ENCODE measurements around the gene VWA3A. TPM values are rescaled to one million over a fixed set of nuclear protein-coding genes. Genes with fewer than 3 reads are reported as not detected.
"Not testable (repeated sequence)": the region's sequence is repeated elsewhere in the genome, so short reads cannot be mapped to it uniquely, and the experiment has no call there.

Gene VWA3A
- total RNA-seq, 1 donor from 2014 or later = 0.53 TPM

- ATAC-seq (ENCODE audit: low read depth) = no peak
- intact Hi-C loops (cut with micrococcal nuclease) = no loop called here
- Mint-ChIP-seq H3K27ac (no peak overlapping the region), H3K4me3 (no peak overlapping the region), H3K4me1 (peaks cover 10% of the 10 kb centered on the region), H3K27me3 (peaks cover 8% of the 10 kb centered on the region), H3K36me3 (ENCODE audit: low read depth) (no peaks in the 10 kb centered on the region), H3K9me3 (peaks cover 4% of the 10 kb centered on the region)
- ChIA-PET POLR2A (no interaction called here), CTCF (no interaction called here)
- TF ChIP-seq CTCF (IDR thresholded peaks at IDR 0.05) = no peak
- DNase-seq = no peak
Observed at GRCh38 chr16:22123759-22124490, 31.6 kb downstream of the VWA3A start.

- peaks cover 10% of the 10 kb centered on the region for H3K4me1 Mint-ChIP-seq
- DNase-seq (no peak), ATAC-seq (ENCODE audit: low read depth) (no peak)
- H3K36me3 Mint-ChIP-seq (ENCODE audit: low read depth) = no peaks in the 10 kb centered on the region
- no peak overlapping the region for H3K4me3 Mint-ChIP-seq
- peaks cover 4% of the 10 kb centered on the region for H3K9me3 Mint-ChIP-seq
- no peak for TF ChIP-seq CTCF (IDR thresholded peaks at IDR 0.05)
- H3K27ac Mint-ChIP-seq = no peak overlapping the region
- ChIA-PET CTCF (no interaction called here), POLR2A (no interaction called here)
- intact Hi-C loops (cut with micrococcal nuclease) = no loop called here
- H3K27me3 Mint-ChIP-seq = peaks cover 8% of the 10 kb centered on the region
Observed at GRCh38 chr16:22124583-22125284, 32.4 kb downstream of the VWA3A start.

- H3K9me3 Mint-ChIP-seq = peaks cover 4% of the 10 kb centered on the region
- DNase-seq (no peak), ATAC-seq (ENCODE audit: low read depth) (no peak)
- no peak overlapping the region for H3K4me3 Mint-ChIP-seq
- H3K36me3 Mint-ChIP-seq (ENCODE audit: low read depth) = no peaks in the 10 kb centered on the region
- peaks cover 10% of the 10 kb centered on the region for H3K4me1 Mint-ChIP-seq
- ChIA-PET CTCF (no interaction called here), POLR2A (interaction anchor here (0.7 kb wide), 1 partner anchor 1206 kb away, joined by 3 read pairs; no protein-coding TSS in a partner anchor)
- H3K27me3 Mint-ChIP-seq = peaks cover 8% of the 10 kb centered on the region
- intact Hi-C loops (cut with micrococcal nuclease) = no loop called here
- H3K27ac Mint-ChIP-seq = no peak overlapping the region
- no peak for TF ChIP-seq CTCF (IDR thresholded peaks at IDR 0.05)
Observed at GRCh38 chr16:22126037-22126558, 33.8 kb downstream of the VWA3A start.

GRCh38 chr16:22128537-22128936 is 36.2 kb downstream of the VWA3A start:
- DNase-seq; H3K4me1 Mint-ChIP-seq; CTCF ChIA-PET; H3K4me3 Mint-ChIP-seq; intact Hi-C loops (cut with micrococcal nuclease); H3K27ac Mint-ChIP-seq; H3K36me3 Mint-ChIP-seq (ENCODE audit: low read depth); H3K9me3 Mint-ChIP-seq; POLR2A ChIA-PET; H3K27me3 Mint-ChIP-seq; ATAC-seq (ENCODE audit: low read depth): not testable (repeated sequence)

- no peak for TF ChIP-seq CTCF (IDR thresholded peaks at IDR 0.05)
- intact Hi-C loops (cut with micrococcal nuclease) = no loop called here
- no peaks in the 10 kb centered on the region for H3K36me3 Mint-ChIP-seq (ENCODE audit: low read depth)
- POLR2A ChIA-PET = no interaction called here
- no peak overlapping the region for H3K4me3 Mint-ChIP-seq
- DNase-seq = no peak
- ATAC-seq (ENCODE audit: low read depth) = no peak
- peaks cover 4% of the 10 kb centered on the region for H3K9me3 Mint-ChIP-seq
- H3K27ac Mint-ChIP-seq = no peak overlapping the region
- peaks cover 8% of the 10 kb centered on the region for H3K27me3 Mint-ChIP-seq
- H3K4me1 Mint-ChIP-seq = no peaks in the 10 kb centered on the region
- CTCF ChIA-PET = no interaction called here
Observed at GRCh38 chr16:22130528-22130927, 38.2 kb downstream of the VWA3A start.
